Neural cell (in vitro differentiated cells): ENCODE measurements around the gene DNM2. TPM values are rescaled to one million over a fixed set of nuclear protein-coding genes. Genes with fewer than 3 reads are reported as not detected.
"Not testable (repeated sequence)": the region's sequence is repeated elsewhere in the genome, so short reads cannot be mapped to it uniquely, and the experiment has no call there.

Experiments used
- H2AFZ ChIP-seq: fragments of 200-600, 300-800 bp; sonication (generic), shearing (Covaris generic); 2 replicates; pipeline ENCODE4 v1.6.0; 2014; ENCODE audit warnings: low read depth, mild to moderate bottlenecking, antibody characterized with exemption, low read length, moderate library complexity
- H3F3A ChIP-seq: fragments of 200-600 bp; shearing (Covaris generic); 2 replicates; pipeline ENCODE4 v1.6.1; 2016; ENCODE audit warnings: mild to moderate bottlenecking, moderate library complexity, mixed read lengths, antibody characterized with exemption, low read length; ENCODE audit not compliant: insufficient read depth, poor library complexity, severe bottlenecking
- H3K27ac ChIP-seq: fragments of 200-600, 300-800 bp; sonication (generic), shearing (Covaris generic); 2 replicates; pipeline ENCODE4 v1.5.1; 2014; ENCODE audit warnings: mild to moderate bottlenecking, low read length, moderate library complexity
- H3K27me3 ChIP-seq: fragments of 300-800, 200-600 bp; sonication (generic), shearing (Covaris generic); 2 replicates; pipeline ENCODE4 v1.6.0; 2014; ENCODE audit warnings: mild to moderate bottlenecking, low read depth, low read length, moderate library complexity; ENCODE audit not compliant: insufficient read depth
- H3K36me3 ChIP-seq: fragments of 300-800, 200-600 bp; sonication (generic), shearing (Covaris generic); 2 replicates; pipeline ENCODE4 v1.5.1; 2014; ENCODE audit warnings: mild to moderate bottlenecking, antibody characterized with exemption, low read length, moderate library complexity; ENCODE audit not compliant: insufficient read depth
- H3K4me2 ChIP-seq: fragments of 300-800, 200-600 bp; sonication (generic), shearing (Covaris generic); 2 replicates; pipeline ENCODE4 v1.6.0; 2014; ENCODE audit warnings: mild to moderate bottlenecking, low read length
- H3K4me3 ChIP-seq: fragments of 300-800, 200-600 bp; sonication (generic), shearing (Covaris generic); 2 replicates; pipeline ENCODE4 v1.5.1; 2014; ENCODE audit warnings: mild to moderate bottlenecking, low read length, moderate library complexity
- H3K79me2 ChIP-seq: fragments of 200-600 bp; shearing (Covaris generic); replicated peaks from 2 replicates; pipeline ENCODE4 v1.6.0; 2014; ENCODE audit warnings: mild to moderate bottlenecking, low read length, moderate library complexity; ENCODE audit not compliant: insufficient read depth
- H3K9ac ChIP-seq: fragments of 300-800, 200-600 bp; sonication (generic), shearing (Covaris generic); 2 replicates; pipeline ENCODE4 v1.6.1; 2016; ENCODE audit warnings: mild to moderate bottlenecking, low read length, mixed read lengths
- H3K9me2 ChIP-seq: fragments of 200-600 bp; shearing (Covaris generic); 2 replicates; pipeline ENCODE4 v1.6.1; 2016; ENCODE audit warnings: mild to moderate bottlenecking, low read length, mixed read lengths; ENCODE audit not compliant: insufficient read depth
- H3K9me3 ChIP-seq: fragments of 200-600, 300-800 bp; sonication (generic), shearing (Covaris generic); 2 replicates; pipeline ENCODE4 v1.6.1; 2016; ENCODE audit warnings: mild to moderate bottlenecking, mixed run types, low read length, moderate library complexity, mixed read lengths
- H4K20me1 ChIP-seq: fragments of 200-600 bp; shearing (Covaris generic); 2 replicates; pipeline ENCODE4 v1.6.1; 2016; ENCODE audit warnings: mild to moderate bottlenecking, mixed run types; ENCODE audit not compliant: insufficient read depth
- EP300 ChIP-seq: fragments of 450-650 bp; conservative IDR thresholded peaks from 2 replicates; pipeline ENCODE4 v1.6.1; 2014; ENCODE audit warnings: antibody characterized with exemption, mild to moderate bottlenecking, moderate library complexity; ENCODE audit not compliant: poor library complexity, severe bottlenecking
- EZH2 ChIP-seq: fragments of 200-600, 300-800 bp; shearing (Covaris generic), sonication (generic); IDR thresholded peaks from 2 replicates; pipeline ENCODE4 v1.6.1; 2014; ENCODE audit warnings: antibody characterized with exemption, low read length, borderline replicate concordance, mild to moderate bottlenecking; ENCODE audit not compliant: insufficient read depth, poor library complexity, severe bottlenecking
- MXI1 ChIP-seq: fragments of 450-650 bp; conservative IDR thresholded peaks from 2 replicates; pipeline ENCODE4 v1.6.1; 2014; ENCODE audit warnings: antibody characterized with exemption, mild to moderate bottlenecking; ENCODE audit not compliant: poor library complexity, severe bottlenecking
- POLR2AphosphoS5 ChIP-seq: IDR thresholded peaks from 2 replicates; pipeline ENCODE4 v1.6.1; 2012
- RAD21 ChIP-seq: fragments of 450-650 bp; conservative IDR thresholded peaks from 2 replicates; pipeline ENCODE4 v1.6.1; 2014; ENCODE audit warnings: antibody characterized with exemption, mild to moderate bottlenecking, moderate library complexity
- SMC3 ChIP-seq: fragments of 450-650 bp; conservative IDR thresholded peaks from 2 replicates; pipeline ENCODE4 v1.6.1; 2014; ENCODE audit warnings: antibody characterized with exemption, mild to moderate bottlenecking, moderate library complexity; ENCODE audit not compliant: poor library complexity
- TAF1 ChIP-seq: IDR thresholded peaks from 2 replicates; pipeline ENCODE4 v1.6.1; 2012; ENCODE audit warnings: low read depth
- polyA plus RNA-seq: library from polyadenylated mRNA; depleted of rRNA; stranded (reverse); fragments of >200 nt; gene quantifications from 2 replicates; pipeline ENCODE4 v1.2.3, GENCODE V29; 2014
- TF ChIP-seq, protein P1 (sequence below): IDR thresholded peaks from 2 replicates; pipeline ENCODE4 v1.6.1; 2012; ENCODE audit warnings: borderline replicate concordance
- TF ChIP-seq, protein P2 (sequence below): fragments of 450-650 bp; IDR thresholded peaks from 2 replicates; pipeline ENCODE4 v1.5.1; 2014; ENCODE audit warnings: antibody characterized with exemption, mild to moderate bottlenecking, moderate library complexity; ENCODE audit not compliant: poor library complexity, severe bottlenecking

Gene DNM2
- polyA plus RNA-seq, 1 donor from 2014 or later: 31.4 TPM

DNA sequence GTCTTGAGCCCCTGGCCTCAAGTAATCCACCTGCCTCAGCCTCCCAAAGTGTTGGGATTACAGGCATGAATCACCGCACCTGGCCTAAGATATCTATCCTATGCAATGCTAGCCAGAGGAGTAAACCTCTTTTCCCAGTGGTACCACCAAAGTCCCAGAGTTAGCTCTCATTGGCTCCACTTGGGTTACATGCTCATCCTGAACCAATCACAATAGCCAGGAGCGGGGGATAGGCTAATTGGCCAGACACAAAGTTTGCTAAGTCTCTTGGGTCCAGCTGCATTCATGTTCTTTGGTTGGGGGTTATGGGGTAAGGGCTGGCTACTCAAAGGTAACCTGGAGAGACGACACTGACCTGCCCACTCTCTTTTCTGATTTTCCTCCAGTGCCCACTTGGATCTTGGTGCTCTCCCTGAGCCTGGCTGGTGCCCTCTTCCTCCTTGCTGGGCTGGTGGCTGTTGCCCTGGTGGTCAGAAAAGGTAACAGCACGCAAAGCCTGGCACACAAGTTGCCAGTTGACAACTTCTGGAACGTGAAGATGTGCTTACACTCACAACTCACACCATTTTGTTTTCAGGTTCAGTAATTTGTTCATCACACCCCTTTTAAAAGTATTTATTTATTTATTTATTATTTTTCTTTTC is 138.1 kb downstream of the DNM2 start:
- no peaks in the 10 kb centered on the region for H3K9me2 ChIP-seq
- no peak for TF ChIP-seq EP300
- TF ChIP-seq POLR2AphosphoS5: no peak
- TF ChIP-seq, protein P1, sequence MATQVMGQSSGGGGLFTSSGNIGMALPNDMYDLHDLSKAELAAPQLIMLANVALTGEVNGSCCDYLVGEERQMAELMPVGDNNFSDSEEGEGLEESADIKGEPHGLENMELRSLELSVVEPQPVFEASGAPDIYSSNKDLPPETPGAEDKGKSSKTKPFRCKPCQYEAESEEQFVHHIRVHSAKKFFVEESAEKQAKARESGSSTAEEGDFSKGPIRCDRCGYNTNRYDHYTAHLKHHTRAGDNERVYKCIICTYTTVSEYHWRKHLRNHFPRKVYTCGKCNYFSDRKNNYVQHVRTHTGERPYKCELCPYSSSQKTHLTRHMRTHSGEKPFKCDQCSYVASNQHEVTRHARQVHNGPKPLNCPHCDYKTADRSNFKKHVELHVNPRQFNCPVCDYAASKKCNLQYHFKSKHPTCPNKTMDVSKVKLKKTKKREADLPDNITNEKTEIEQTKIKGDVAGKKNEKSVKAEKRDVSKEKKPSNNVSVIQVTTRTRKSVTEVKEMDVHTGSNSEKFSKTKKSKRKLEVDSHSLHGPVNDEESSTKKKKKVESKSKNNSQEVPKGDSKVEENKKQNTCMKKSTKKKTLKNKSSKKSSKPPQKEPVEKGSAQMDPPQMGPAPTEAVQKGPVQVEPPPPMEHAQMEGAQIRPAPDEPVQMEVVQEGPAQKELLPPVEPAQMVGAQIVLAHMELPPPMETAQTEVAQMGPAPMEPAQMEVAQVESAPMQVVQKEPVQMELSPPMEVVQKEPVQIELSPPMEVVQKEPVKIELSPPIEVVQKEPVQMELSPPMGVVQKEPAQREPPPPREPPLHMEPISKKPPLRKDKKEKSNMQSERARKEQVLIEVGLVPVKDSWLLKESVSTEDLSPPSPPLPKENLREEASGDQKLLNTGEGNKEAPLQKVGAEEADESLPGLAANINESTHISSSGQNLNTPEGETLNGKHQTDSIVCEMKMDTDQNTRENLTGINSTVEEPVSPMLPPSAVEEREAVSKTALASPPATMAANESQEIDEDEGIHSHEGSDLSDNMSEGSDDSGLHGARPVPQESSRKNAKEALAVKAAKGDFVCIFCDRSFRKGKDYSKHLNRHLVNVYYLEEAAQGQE: no peak
- TF ChIP-seq RAD21: no peak
- no peak for TF ChIP-seq SMC3
- TF ChIP-seq, protein P2, sequence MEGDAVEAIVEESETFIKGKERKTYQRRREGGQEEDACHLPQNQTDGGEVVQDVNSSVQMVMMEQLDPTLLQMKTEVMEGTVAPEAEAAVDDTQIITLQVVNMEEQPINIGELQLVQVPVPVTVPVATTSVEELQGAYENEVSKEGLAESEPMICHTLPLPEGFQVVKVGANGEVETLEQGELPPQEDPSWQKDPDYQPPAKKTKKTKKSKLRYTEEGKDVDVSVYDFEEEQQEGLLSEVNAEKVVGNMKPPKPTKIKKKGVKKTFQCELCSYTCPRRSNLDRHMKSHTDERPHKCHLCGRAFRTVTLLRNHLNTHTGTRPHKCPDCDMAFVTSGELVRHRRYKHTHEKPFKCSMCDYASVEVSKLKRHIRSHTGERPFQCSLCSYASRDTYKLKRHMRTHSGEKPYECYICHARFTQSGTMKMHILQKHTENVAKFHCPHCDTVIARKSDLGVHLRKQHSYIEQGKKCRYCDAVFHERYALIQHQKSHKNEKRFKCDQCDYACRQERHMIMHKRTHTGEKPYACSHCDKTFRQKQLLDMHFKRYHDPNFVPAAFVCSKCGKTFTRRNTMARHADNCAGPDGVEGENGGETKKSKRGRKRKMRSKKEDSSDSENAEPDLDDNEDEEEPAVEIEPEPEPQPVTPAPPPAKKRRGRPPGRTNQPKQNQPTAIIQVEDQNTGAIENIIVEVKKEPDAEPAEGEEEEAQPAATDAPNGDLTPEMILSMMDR: no peak
- TF ChIP-seq EZH2: no peak
- TF ChIP-seq MXI1: no peak
- no peak for TF ChIP-seq TAF1
- H3F3A ChIP-seq: no peaks in the 10 kb centered on the region
- no peaks in the 10 kb centered on the region for H3K36me3 ChIP-seq
- no peaks in the 10 kb centered on the region for H3K79me2 ChIP-seq
- no peak overlapping the region for H3K4me3 ChIP-seq
- no peaks in the 10 kb centered on the region for H3K9me3 ChIP-seq
- H4K20me1 ChIP-seq: no peaks in the 10 kb centered on the region
- H3K4me2 ChIP-seq: no peak overlapping the region
- no peaks in the 10 kb centered on the region for H3K27me3 ChIP-seq
- H3K27ac ChIP-seq: no peak overlapping the region
- no peak overlapping the region for H3K9ac ChIP-seq
- no peak overlapping the region for H2AFZ ChIP-seq

DNA sequence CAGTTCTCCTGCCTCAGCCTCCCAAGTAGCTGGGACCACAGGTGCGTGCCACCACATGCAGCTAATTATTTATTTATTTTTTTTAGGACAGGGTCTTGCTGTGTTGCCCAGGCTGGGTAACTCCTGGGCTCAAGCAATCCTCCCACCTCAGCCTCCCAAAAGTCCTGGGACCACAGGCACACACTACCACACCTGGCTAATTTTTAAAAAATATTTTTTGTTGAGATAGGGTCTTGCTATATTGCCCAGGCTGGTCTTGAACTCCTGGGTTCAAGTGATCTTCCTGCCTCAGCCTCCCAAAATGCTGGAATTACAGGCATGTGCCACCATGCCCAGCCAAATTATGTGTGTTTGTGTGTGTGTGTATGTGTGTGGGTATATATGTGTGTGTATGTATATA is 139.0 kb downstream of the DNM2 start:
- not testable (repeated sequence) for H3F3A ChIP-seq, H3K79me2 ChIP-seq

More for the DNA sequence above, 139.0 kb downstream of the DNM2 start:
- H4K20me1 ChIP-seq, H3K27me3 ChIP-seq, H3K27ac ChIP-seq, H3K36me3 ChIP-seq, H3K9me3 ChIP-seq, H2AFZ ChIP-seq, H3K4me3 ChIP-seq, H3K9me2 ChIP-seq, H3K4me2 ChIP-seq, H3K9ac ChIP-seq: not testable (repeated sequence)
